ENCODE results near the gene ABCB4.

The ABCB4 gene

GRCh38 chr7:87475359-87476178, at the start of gene ABCB4:
TSS of gene ABCB4 (minus strand) at chr7:87475680. CDS start at chr7:87475465, 215 bp downstream.
- no peak for DNase-seq (ENCODE audit: extremely low spot score, insufficient read length, low read depth)
- FAIRE-seq: no peak

DNA sequence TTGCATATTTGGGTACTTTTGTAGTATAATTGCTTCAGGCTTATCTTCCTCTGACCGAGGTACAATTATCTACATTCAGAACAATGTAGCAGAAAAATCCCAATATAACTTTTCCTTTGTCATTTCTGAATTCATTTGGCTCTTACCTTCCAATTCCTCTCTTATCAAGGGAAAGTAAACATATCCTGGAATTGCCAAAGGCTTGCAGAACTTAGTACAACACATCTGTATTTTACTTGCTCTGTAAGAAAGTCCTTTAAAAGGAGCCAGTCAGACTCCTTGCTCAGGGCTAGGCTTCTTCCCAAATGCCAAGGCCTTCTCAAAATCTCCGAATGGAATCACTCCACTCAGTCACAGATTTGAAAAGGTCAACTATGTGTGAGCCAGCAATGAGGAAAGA, 43.3 kb upstream of the ABCB4 start:
- DNase-seq (ENCODE audit: extremely low spot score, insufficient read length, low read depth): no peak
- no peak for FAIRE-seq

GRCh38 chr7:87517891-87518290, 42.4 kb upstream of the ABCB4 start:
- DNase-seq (ENCODE audit: extremely low spot score, insufficient read length, low read depth) (no peak), FAIRE-seq (no peak)

- FAIRE-seq: no peak
- no peak for DNase-seq (ENCODE audit: extremely low spot score, insufficient read length, low read depth)
These were observed 41.8 kb upstream of the ABCB4 start for GRCh38 chr7:87517136-87517815.

DNA sequence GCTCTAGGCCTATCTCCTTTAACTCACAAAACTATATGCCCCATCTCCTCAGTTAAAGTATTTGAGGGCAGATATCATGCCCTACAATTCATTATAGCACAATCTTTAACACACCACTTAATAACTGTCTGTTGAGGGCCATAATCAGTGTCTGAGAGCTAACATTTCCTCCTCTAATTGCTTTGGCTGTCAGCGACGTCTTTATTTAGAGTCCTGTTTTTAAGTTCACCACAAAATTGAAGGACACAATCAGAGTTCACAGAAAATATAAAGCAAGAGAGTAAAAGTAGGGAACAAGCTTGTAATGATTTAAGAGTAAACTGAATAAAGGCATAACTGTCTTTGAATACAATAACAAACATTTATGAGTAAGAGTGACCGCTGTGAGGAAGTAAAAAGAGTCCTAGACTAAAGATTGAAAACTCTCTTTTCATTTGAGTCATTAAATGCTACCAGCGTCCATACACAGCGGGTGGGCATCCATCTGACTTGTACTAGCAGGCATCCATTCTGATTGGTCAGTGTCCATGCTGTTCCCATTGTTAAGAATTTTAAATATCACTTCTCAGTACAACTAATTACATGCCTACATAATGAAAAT, 38.4 kb upstream of the ABCB4 start:
- no peak for DNase-seq (ENCODE audit: extremely low spot score, insufficient read length, low read depth)
- no peak for FAIRE-seq

- no peak for DNase-seq (ENCODE audit: extremely low spot score, insufficient read length, low read depth)
- FAIRE-seq: no peak
These were observed 37.4 kb upstream of the ABCB4 start for GRCh38 chr7:87512906-87513305.

GRCh38 chr7:87511510-87511909, 36.0 kb upstream of the ABCB4 start:
- DNase-seq (ENCODE audit: extremely low spot score, insufficient read length, low read depth): no peak
- FAIRE-seq: no peak

- DNase-seq (ENCODE audit: extremely low spot score, insufficient read length, low read depth): no peak
- no peak for FAIRE-seq
These were observed 35.0 kb upstream of the ABCB4 start for GRCh38 chr7:87510411-87510875.

DNA sequence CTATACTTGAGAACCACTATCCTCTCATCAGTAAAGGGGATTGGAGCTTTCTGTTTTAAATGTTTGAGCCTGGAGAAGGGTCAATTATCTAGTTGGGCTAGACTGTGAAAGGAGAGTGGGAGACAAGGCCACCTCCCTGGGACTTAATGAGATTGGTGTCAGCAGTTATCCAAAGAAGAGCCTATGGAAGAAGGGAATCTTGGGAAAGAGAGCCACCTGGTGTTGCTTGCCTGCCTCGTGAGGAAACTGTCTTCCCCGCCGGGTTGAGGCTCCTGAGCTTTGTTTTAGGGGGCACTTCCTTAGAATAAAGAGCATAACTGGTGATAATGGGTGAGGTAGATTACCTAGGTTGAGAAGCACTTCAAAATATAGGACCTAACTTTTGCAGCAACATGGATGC, 32.0 kb upstream of the ABCB4 start:
- DNase-seq (ENCODE audit: extremely low spot score, insufficient read length, low read depth) (no peak), FAIRE-seq (no peak)

GRCh38 chr7:87506246-87507180, 31.0 kb upstream of the ABCB4 start:
- DNase-seq (ENCODE audit: extremely low spot score, insufficient read length, low read depth) (no peak), FAIRE-seq (peak; percentile 61)

GRCh38 chr7:87505557-87506245, 30.2 kb upstream of the ABCB4 start:
- no peak for DNase-seq (ENCODE audit: extremely low spot score, insufficient read length, low read depth)
- no peak for FAIRE-seq

DNA sequence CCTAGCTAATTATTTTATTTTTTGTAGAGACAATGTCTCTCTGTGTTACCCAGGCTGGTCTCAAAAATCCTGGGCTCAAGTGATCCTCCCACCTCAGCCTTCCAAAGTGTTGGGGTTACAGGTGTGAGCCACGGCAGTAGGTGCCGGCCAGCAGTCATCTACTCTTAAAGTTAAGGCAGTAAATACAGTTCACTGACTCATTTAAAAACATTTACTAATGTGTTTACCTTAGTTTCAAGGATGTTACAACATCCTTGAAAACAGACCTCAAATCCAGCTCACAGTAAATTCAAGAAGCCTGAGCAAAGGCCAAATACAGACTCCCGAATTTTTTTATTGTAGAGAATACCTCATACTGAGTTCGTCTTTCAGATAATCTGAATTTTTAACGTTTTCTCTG, 29.6 kb upstream of the ABCB4 start:
- FAIRE-seq (no peak), DNase-seq (ENCODE audit: extremely low spot score, insufficient read length, low read depth) (no peak)

DNA sequence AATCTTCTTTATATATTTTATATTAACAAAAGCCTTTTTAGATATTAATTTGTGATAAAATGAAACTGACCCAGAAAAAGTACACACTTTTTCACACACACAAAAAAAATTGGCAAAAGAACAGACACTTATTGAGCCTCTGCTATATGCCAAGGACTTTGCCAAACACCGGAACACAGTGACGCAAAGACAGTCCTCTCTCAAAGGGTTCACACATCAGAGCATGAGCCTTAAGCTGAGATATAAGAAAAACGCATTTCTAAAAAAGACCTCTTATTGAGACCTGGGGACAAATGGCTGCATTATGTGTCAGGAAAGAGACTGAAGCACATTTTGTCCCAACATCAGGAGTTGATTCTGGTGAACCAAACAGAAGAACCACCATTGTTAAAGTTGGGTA, 24.0 kb upstream of the ABCB4 start:
- DNase-seq (ENCODE audit: extremely low spot score, insufficient read length, low read depth) (no peak), FAIRE-seq (no peak)

GRCh38 chr7:87498893-87499292, 23.4 kb upstream of the ABCB4 start:
- peak; percentile 45 for FAIRE-seq
- no peak for DNase-seq (ENCODE audit: extremely low spot score, insufficient read length, low read depth)

GRCh38 chr7:87497482-87497881, 22.0 kb upstream of the ABCB4 start:
- FAIRE-seq (no peak), DNase-seq (ENCODE audit: extremely low spot score, insufficient read length, low read depth) (no peak)

DNA sequence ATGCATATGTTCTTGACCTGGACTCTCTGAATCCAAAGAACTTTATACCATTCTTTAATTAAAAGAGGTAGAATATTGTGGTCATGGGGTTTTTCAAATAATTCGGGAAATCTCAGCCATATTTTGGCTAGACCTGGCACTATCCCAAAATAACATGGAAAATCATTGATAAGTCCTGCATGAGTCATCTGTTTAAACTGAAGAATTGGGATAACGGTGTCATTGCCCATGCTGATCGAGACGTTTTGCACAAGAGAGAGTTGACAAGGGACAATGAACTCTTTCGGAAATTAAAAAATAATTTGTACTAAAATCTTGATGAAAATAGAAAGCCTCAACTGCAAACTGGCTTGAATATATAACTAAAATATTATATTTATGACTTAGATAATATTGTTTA, 19.9 kb upstream of the ABCB4 start:
- no peak for FAIRE-seq
- DNase-seq (ENCODE audit: extremely low spot score, insufficient read length, low read depth): no peak

GRCh38 chr7:87494454-87494853, 19.0 kb upstream of the ABCB4 start:
- DNase-seq (ENCODE audit: extremely low spot score, insufficient read length, low read depth): no peak
- FAIRE-seq: no peak

GRCh38 chr7:87483131-87483530, 7.7 kb upstream of the ABCB4 start:
- DNase-seq (ENCODE audit: extremely low spot score, insufficient read length, low read depth) (no peak), FAIRE-seq (no peak)

DNA sequence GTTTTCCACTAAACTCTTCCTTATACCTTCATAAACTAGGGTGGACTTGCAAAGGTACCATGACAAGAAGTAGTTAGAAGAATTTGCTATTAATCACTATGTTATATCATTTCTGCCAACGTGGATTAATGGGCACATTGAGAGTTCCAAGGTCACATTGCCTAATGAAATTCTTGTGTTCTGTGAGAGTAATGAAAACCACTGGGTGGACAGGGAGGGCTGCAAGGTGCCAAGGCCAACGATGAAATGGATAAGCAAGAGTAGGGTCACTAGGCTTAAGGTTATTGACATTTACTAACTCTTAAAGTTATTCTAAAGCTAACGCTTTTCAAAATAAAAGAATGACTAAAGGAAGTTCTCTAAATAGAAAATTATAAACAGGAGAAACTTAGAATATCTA, 6.6 kb upstream of the ABCB4 start:
- no peak for FAIRE-seq
- DNase-seq (ENCODE audit: extremely low spot score, insufficient read length, low read depth): no peak

Measured in GM18507 (cell line).